C4-2B (cell line): Measurements from ENCODE around the gene ADGRV1.
"Not testable (repeated sequence)": the region's sequence is repeated elsewhere in the genome, so short reads cannot be mapped to it uniquely, and the experiment has no call there.

ENCODE experiments used
- CTCF ChIP-seq: fragments of 450-650 bp; conservative IDR thresholded peaks from 2 replicates; pipeline ENCODE4 v1.5.1; 2017; ENCODE audit warnings: mild to moderate bottlenecking
- ZFX ChIP-seq: fragments of 450-650 bp; IDR thresholded peaks from 2 replicates; pipeline ENCODE4 v1.6.1; 2017

GRCh38 chr5:90796919-90797318 is 238.3 kb downstream of the ADGRV1 start:
- not testable (repeated sequence) for TF ChIP-seq CTCF, ZFX
